IPS-18a (cell line): Measurements from ENCODE around the gene CCDC146.

Experiments used
- H3K27ac ChIP-seq: one replicate; pipeline ENCODE4 v1.5.1; 2013; ENCODE audit warnings: low read length
- H3K27me3 ChIP-seq: one replicate; pipeline ENCODE4 v1.6.1; 2013; ENCODE audit warnings: mild to moderate bottlenecking, low read length; ENCODE audit not compliant: control insufficient read depth, insufficient read depth
- H3K36me3 ChIP-seq: one replicate; pipeline ENCODE4 v1.6.1; 2013; ENCODE audit warnings: low read depth, low read length; ENCODE audit not compliant: control insufficient read depth
- H3K4me1 ChIP-seq: one replicate; pipeline ENCODE4 v1.6.1; 2013; ENCODE audit warnings: low read depth, low read length; ENCODE audit not compliant: control insufficient read depth
- H3K4me3 ChIP-seq: one replicate; pipeline ENCODE4 v1.5.1; 2013; ENCODE audit warnings: low read length
- H3K9ac ChIP-seq: one replicate; pipeline ENCODE4 v1.6.1; 2013; ENCODE audit warnings: mild to moderate bottlenecking, low read length, moderate library complexity
- H3K9me3 ChIP-seq: one replicate; pipeline ENCODE4 v1.6.1; 2013; ENCODE audit warnings: low read depth, low read length; ENCODE audit not compliant: control insufficient read depth

Gene CCDC146

GRCh38 chr7:77281780-77282478, 159.5 kb downstream of the CCDC146 start:
- H3K4me3 ChIP-seq, result no peak overlapping the region
- H3K9ac ChIP-seq, result no peak overlapping the region
- H3K27ac ChIP-seq, result no peak overlapping the region
- H3K4me1 ChIP-seq, result no peaks in the 10 kb centered on the region
- H3K9me3 ChIP-seq, result no peaks in the 10 kb centered on the region
- no peaks in the 10 kb centered on the region for H3K36me3 ChIP-seq
- no peaks in the 10 kb centered on the region for H3K27me3 ChIP-seq

DNA sequence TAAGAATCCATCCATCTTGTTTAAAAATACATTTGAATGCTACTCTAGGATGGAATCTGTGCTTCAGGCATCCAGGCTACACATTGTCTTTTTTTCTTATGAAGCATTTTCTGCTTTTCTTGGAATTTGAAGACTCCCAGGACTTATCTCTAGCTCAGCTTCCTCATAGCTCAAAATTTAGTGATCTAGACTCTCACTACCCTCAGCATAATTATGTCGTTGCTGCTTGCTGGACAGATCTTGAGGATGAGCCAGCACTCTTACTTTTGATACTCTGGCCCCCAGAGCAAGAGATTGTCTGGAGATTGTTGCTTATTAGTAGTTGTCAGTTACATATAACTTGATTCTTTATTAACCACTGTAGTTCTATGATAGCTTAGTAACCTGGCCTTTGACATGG, 160.5 kb downstream of the CCDC146 start:
- no peak overlapping the region for H3K27ac ChIP-seq

DNA sequence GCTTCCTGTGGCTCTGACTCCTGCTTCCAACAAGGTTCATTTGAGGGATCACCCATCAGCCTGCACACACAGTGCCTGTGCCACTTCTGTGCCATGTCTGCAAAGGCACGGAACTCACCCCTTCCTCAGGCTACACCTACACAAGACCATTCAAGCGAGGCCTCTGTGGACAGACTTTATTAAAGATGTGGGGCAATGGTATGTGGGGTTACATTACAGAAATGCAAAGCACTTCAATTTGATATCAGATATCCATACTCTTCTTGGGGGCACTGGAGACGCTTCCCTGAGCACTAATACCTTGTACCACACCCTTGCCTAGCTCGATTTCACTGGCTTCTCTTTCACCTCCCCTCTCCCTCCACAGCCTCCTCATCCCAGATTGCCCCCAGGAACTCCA, 161.6 kb downstream of the CCDC146 start:
- no peaks in the 10 kb centered on the region for H3K36me3 ChIP-seq
- no peaks in the 10 kb centered on the region for H3K27me3 ChIP-seq
- H3K4me1 ChIP-seq, result no peaks in the 10 kb centered on the region
- no peak overlapping the region for H3K4me3 ChIP-seq
- H3K9me3 ChIP-seq, result no peaks in the 10 kb centered on the region
- H3K27ac ChIP-seq, result no peak overlapping the region
- no peak overlapping the region for H3K9ac ChIP-seq

More for the DNA sequence above, 160.5 kb downstream of the CCDC146 start:
- Histone ChIP-seq H3K4me1 (no peaks in the 10 kb centered on the region), H3K4me3 (no peak overlapping the region), H3K9me3 (no peaks in the 10 kb centered on the region), H3K36me3 (no peaks in the 10 kb centered on the region), H3K9ac (no peak overlapping the region), H3K27me3 (no peaks in the 10 kb centered on the region)

DNA sequence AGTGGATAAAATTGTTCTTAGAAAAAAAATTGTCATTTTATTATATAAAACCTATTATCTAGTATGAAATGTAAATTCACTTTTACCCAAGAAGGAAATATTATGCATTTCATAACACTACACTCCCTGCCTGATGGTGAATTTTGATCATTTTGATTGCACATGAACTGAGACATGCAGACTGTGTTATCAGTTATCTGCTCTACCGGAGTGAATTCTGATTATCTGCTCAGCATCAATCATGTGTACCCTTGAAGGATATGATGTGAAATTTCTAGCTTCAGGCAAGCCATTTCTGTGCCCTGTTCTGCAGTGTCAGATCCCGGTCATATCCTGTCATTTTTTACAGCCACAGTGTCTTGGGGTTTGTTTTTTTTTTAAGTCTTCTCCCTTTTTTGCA, 162.2 kb downstream of the CCDC146 start:
- Histone ChIP-seq H3K9me3 (no peaks in the 10 kb centered on the region), H3K27ac (no peak overlapping the region), H3K36me3 (no peaks in the 10 kb centered on the region), H3K4me1 (no peaks in the 10 kb centered on the region), H3K9ac (no peak overlapping the region), H3K27me3 (no peaks in the 10 kb centered on the region), H3K4me3 (no peak overlapping the region)

- Histone ChIP-seq H3K4me3 (no peak overlapping the region), H3K9ac (no peak overlapping the region), H3K27ac (no peak overlapping the region)
These were observed 166.4 kb downstream of the CCDC146 start for GRCh38 chr7:77288676-77289320.

DNA sequence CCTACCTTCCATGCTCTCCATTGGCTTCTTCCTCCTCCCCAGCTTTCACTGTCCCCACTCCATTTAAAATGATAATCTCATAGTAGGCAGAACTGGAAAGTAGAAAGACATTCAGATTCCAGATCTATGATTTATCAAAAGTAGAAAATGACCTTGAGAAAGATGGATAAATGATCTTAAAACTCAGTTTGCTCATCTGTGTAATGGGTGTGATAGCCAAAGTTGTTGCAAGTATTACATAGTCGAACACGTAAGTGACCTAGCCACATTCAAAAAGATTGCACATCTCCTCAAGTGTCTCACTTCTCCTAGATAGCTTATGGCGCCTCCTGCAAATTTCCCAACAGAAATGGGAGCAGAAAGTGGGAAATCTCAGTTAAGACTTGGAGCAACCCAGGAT, 167.0 kb downstream of the CCDC146 start:
- no peaks in the 10 kb centered on the region for H3K4me1 ChIP-seq
- H3K9ac ChIP-seq, result no peak overlapping the region
- no peak overlapping the region for H3K27ac ChIP-seq
- H3K36me3 ChIP-seq, result no peaks in the 10 kb centered on the region
- H3K27me3 ChIP-seq, result no peaks in the 10 kb centered on the region
- no peak overlapping the region for H3K4me3 ChIP-seq
- no peaks in the 10 kb centered on the region for H3K9me3 ChIP-seq

More at GRCh38 chr7:77288676-77289320, 166.4 kb downstream of the CCDC146 start:
- Histone ChIP-seq H3K4me1 (no peaks in the 10 kb centered on the region), H3K36me3 (no peaks in the 10 kb centered on the region), H3K27me3 (no peaks in the 10 kb centered on the region), H3K9me3 (no peaks in the 10 kb centered on the region)

GRCh38 chr7:77290425-77290824, 168.0 kb downstream of the CCDC146 start:
- Histone ChIP-seq H3K4me1 (no peaks in the 10 kb centered on the region), H3K4me3 (no peak overlapping the region), H3K27me3 (no peaks in the 10 kb centered on the region), H3K36me3 (no peaks in the 10 kb centered on the region), H3K9me3 (no peaks in the 10 kb centered on the region), H3K27ac (no peak overlapping the region), H3K9ac (no peak overlapping the region)

DNA sequence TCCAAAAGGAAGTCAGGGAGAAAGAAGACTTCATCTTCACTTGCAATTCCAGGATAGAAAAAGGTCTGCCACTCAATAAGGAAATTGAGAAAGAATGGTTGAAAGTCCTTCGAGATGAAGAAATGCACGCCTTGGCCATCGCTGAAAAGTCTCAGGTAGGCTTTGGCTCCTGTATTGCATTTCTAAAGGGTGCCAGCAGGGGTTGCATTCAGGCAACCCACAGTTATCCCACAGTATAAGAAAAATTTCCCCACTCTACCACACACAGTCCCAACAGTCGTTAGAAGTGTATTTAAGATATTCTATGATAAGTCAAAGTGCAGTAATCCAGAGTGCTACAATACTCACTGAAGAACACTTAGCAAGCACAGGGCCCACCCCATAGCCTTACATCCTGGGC, 170.6 kb downstream of the CCDC146 start:
- H3K4me3 ChIP-seq, result no peak overlapping the region
- no peaks in the 10 kb centered on the region for H3K27me3 ChIP-seq
- H3K27ac ChIP-seq, result no peak overlapping the region
- no peaks in the 10 kb centered on the region for H3K4me1 ChIP-seq
- no peaks in the 10 kb centered on the region for H3K36me3 ChIP-seq
- H3K9me3 ChIP-seq, result no peaks in the 10 kb centered on the region
- H3K9ac ChIP-seq, result no peak overlapping the region

- Histone ChIP-seq H3K9ac (no peak overlapping the region), H3K27ac (no peak overlapping the region), H3K4me1 (no peaks in the 10 kb centered on the region), H3K4me3 (no peak overlapping the region), H3K9me3 (no peaks in the 10 kb centered on the region), H3K36me3 (no peaks in the 10 kb centered on the region), H3K27me3 (no peaks in the 10 kb centered on the region)
These were observed 173.1 kb downstream of the CCDC146 start for GRCh38 chr7:77295549-77295948.

DNA sequence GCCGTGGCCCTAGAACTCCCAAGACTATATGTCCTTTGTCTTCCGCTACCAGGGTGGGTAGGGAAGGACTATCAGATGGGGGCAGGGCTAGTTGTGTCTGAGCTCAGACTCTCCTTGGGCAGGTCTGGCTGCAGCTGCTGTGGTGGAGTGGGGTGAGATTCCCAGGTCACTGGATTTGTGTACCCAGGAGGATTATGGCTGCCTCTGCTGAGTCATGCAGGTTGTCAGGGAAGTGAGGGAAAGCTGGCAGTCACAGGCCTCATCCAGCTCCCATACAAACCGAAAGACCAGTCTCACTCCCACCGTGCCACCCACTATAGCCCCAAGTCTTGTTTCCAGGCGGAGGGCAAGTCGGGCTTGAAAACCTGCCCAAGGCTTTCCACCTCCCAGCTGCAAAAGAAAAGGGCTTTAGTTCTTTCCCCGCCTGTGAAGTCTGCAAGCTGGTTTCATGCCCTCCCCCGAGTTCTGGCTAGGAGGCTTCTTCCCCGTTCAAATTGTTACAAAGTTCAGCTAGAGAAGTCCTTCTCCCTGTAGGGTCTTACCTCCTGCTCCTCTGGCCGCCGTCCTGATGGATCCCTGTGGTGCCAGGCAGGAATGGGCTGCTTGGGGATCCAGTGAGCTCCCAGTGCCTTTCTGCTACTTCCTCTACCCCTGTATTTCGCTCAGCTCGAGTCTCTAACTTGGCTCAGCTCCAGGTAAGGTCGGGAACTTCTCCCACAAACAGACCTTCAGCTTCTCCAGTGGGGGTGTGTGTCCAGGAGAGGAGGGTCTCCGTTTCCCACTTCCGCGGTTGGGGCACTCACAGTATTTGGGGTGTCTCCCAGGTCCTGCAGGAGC, 184.0 kb downstream of the CCDC146 start:
- H3K9me3 ChIP-seq, result no peaks in the 10 kb centered on the region
- no peak overlapping the region for H3K9ac ChIP-seq
- H3K27me3 ChIP-seq, result no peaks in the 10 kb centered on the region
- H3K4me3 ChIP-seq, result no peak overlapping the region
- no peak overlapping the region for H3K27ac ChIP-seq
- no peaks in the 10 kb centered on the region for H3K4me1 ChIP-seq
- H3K36me3 ChIP-seq, result no peaks in the 10 kb centered on the region

- Histone ChIP-seq H3K4me3 (no peak overlapping the region), H3K9ac (no peak overlapping the region), H3K27me3 (no peaks in the 10 kb centered on the region), H3K36me3 (no peaks in the 10 kb centered on the region), H3K9me3 (no peaks in the 10 kb centered on the region), H3K27ac (no peak overlapping the region), H3K4me1 (no peaks in the 10 kb centered on the region)
These were observed 186.4 kb downstream of the CCDC146 start for GRCh38 chr7:77308792-77309191.
